Heart left ventricle (tissue), 16 donors: Measurements from ENCODE around the gene MYOF. TPM values are rescaled to one million over a fixed set of nuclear protein-coding genes. Genes with fewer than 3 reads are reported as not detected.
A peak's percentile ranks its signal among the peaks of the same experiment; 100 is the strongest.

Experiments used
- ATAC-seq, 4 donors: fragments of 200-7000 bp; cut with Tn5 transposase; one replicate each; pipeline ENCODE4 v1.9.1; 2020 to 2022; ENCODE audit warnings: moderate library complexity in 4 of 4, mild to moderate bottlenecking in 3 of 4, moderate number of reproducible peaks in 1 of 4
- DNase-seq, 5 donors: peaks; one replicate each; pipeline ENCODE4 v3.0.0-alpha.2; 2020
- H3K27ac ChIP-seq, 12 donors: fragments of 200-600 bp; sonication (generic) in 4 of 12; one replicate each; pipeline versions ENCODE4 v1.5.0 to v1.8.0; 2016 to 2022; ENCODE audit warnings: mild to moderate bottlenecking in 2 of 12
- H3K27me3 ChIP-seq, 9 donors: fragments of 200-600 bp; sonication (generic) in 2 of 9; one replicate each; pipeline versions ENCODE4 v1.5.1 to v1.8.0; 2016 to 2022; ENCODE audit warnings: mild to moderate bottlenecking in 3 of 9
- H3K36me3 ChIP-seq, 9 donors: fragments of 200-600 bp; sonication (generic) in 2 of 9; one replicate each; pipeline versions ENCODE4 v1.5.0 to v1.8.0; 2018 to 2022; ENCODE audit warnings: mild to moderate bottlenecking in 2 of 9
- H3K4me1 ChIP-seq, 12 donors: fragments of 200-600 bp; sonication (generic) in 4 of 12; one replicate each; pipeline versions ENCODE4 v1.5.0 to v1.8.0; 2016 to 2022; ENCODE audit warnings: mild to moderate bottlenecking in 3 of 12
- H3K4me3 ChIP-seq, 12 donors: fragments of 200-600 bp; sonication (generic) in 4 of 12; one replicate each; pipeline versions ENCODE4 v1.5.0 to v1.8.0; 2017 to 2022; ENCODE audit warnings: mild to moderate bottlenecking in 9 of 12, moderate library complexity in 4 of 12
- H3K9me3 ChIP-seq, 12 donors: fragments of 200-600 bp; sonication (generic) in 4 of 12; one replicate each; pipeline versions ENCODE4 v1.5.0 to v1.8.0; 2016 to 2022; ENCODE audit warnings: mild to moderate bottlenecking in 1 of 12
- CTCF ChIP-seq, 12 donors: fragments of 200-600 bp; sonication (generic) in 4 of 12; IDR thresholded peaks; one replicate each; pipeline versions ENCODE4 v1.5.0 to v1.8.0; 2018 to 2022; ENCODE audit warnings: antibody characterized with exemption in 12 of 12, mild to moderate bottlenecking in 5 of 12
- POLR2A ChIP-seq, 2 donors: fragments of 450-650 bp; IDR thresholded peaks; one replicate each; pipeline ENCODE4 v1.6.1; 2017; ENCODE audit warnings: antibody characterized with exemption in 2 of 2, mild to moderate bottlenecking in 2 of 2, moderate library complexity in 2 of 2
- WGBS, 4 donors: extraction: QIAGEN DNeasy Blood & Tissue Kit in 2 of 4; methylation state at CpG; one replicate each; pipeline versions ENCODE4 v1.1.5 to v1.1.7; 2013 to 2018; 5-methylcytosine and 5-hydroxymethylcytosine counted together
- intact Hi-C, 10 donors: fragments of 100-400 bp; cut with DNase I; formaldehyde crosslinking; loops; one replicate each; pipeline versions ENCODE4 v1.11.1 to v1.14.2; 2022
- polyA plus RNA-seq, 2 donors: library from polyadenylated mRNA; stranded (reverse); fragments of 200-250 nt; gene quantifications; one replicate each; pipeline ENCODE4 v1.2.3, GENCODE V29; 2013
- total RNA-seq, 9 donors: library from RNA; depleted of rRNA in 2 of 9; stranded (reverse); fragments of >200 nt in 2 of 9; fragmentation: NEBNext Ultra II Directional in 3 of 9; extraction: Animal tissue kit (Norgen Biotek cat#: 25700) in 3 of 9; gene quantifications; one replicate each; pipeline versions ENCODE4 v1.1.0 to v1.2.4, GENCODE V29; 2016 to 2023
- donor health status: ischemic (EF 13 %, LVEDD 7.1; RV severe dilation, severe dysfunction).
- donor health status: healthy with polysubstance abuse.
- donor health status: DM: no; HTN: yes; CAD: no.
- donor health status: DM: no; HTN: no; CAD: no.
- donor health status: ischemic (EF 25% LVEDD 6.9; RV normal size, moderate dysfunction).
- donor health status: ischemic (EF 25% LVEDD 5.7; RV mildly dilated, moderate dysfunction).
- donor health status: healthy.
- donor health status: DM: yes; HTN: yes; CAD: no.
- donor health status: ischemic (EF 35%, LVEDD 5.7; RV mildly dilated, moderate dysfunction).
- donor health status: nonischemic (EF 11% LVEDD 7.7; RV severe dilation, severe dysfunction).
- donor health status: DM: yes; HTN: yes; CAD: no.
- donor health status: PGD.
- donor health status: ischemic (EF 29% LVEDD 5.4; RV normal size, mild dysfunction).
- donor health status: nonischemic (EF 23%, LVEDD 6.1; RV moderate dilation, normal function).

Gene MYOF
- total and polyA plus RNA-seq, 11 donors: 13.2 to 64.5 (median 21.6) TPM

GRCh38 chr10:93417266-93417665, 64.9 kb downstream of the MYOF start:
- 45 to 66% (median 56%) methylated on average over 3 of the region's 3 CpGs for WGBS, 4 donors
- peaks cover 0 to 78% (median 47%) of the 10 kb centered on the region in 12 donors for H3K4me1 ChIP-seq
- peak; percentile 57 to 83 (median 76) for DNase-seq
- no peak overlapping the region for H3K4me3 ChIP-seq
- H3K36me3 ChIP-seq: peaks cover 0 to 3% (median 0%) of the 10 kb centered on the region in 9 donors
- H3K9me3 ChIP-seq: no peaks in the 10 kb centered on the region
- intact Hi-C loops: loop anchor here in 1 of 10 donors (5.0 kb wide), 1 partner anchor 40 kb away; no protein-coding TSS in a partner anchor
- TF ChIP-seq POLR2A (IDR thresholded peaks at IDR 0.05) (no peak), CTCF (IDR thresholded peaks at IDR 0.05) (no peak)
- H3K27me3 ChIP-seq: no peaks in the 10 kb centered on the region
- peak overlapping the region in 11 of 12 donors; percentile 6 to 83 (median 60) for H3K27ac ChIP-seq
- peak; percentile 82 to 89 (median 87) for ATAC-seq

GRCh38 chr10:93416824-93417223, 65.3 kb downstream of the MYOF start:
- H3K4me3 ChIP-seq: no peak overlapping the region
- intact Hi-C loops: loop anchor here in 1 of 10 donors (5.0 kb wide), 1 partner anchor 40 kb away; no protein-coding TSS in a partner anchor
- WGBS, 4 donors: 78 to 96% (median 84%) methylated on average over 4 of the region's 4 CpGs
- no peak for ATAC-seq
- no peaks in the 10 kb centered on the region for H3K27me3 ChIP-seq
- TF ChIP-seq POLR2A (IDR thresholded peaks at IDR 0.05): no peak
- TF ChIP-seq CTCF (IDR thresholded peaks at IDR 0.05): no peak
- H3K27ac ChIP-seq: peak overlapping the region in 6 of 12 donors; percentile 17 to 83 (median 52)
- H3K9me3 ChIP-seq: no peaks in the 10 kb centered on the region
- DNase-seq: no peak
- peaks cover 0 to 3% (median 0%) of the 10 kb centered on the region in 9 donors for H3K36me3 ChIP-seq
- H3K4me1 ChIP-seq: peaks cover 0 to 78% (median 46%) of the 10 kb centered on the region in 12 donors

GRCh38 chr10:93415693-93416092, 66.4 kb downstream of the MYOF start:
- peaks cover 0 to 3% (median 0%) of the 10 kb centered on the region in 9 donors for H3K36me3 ChIP-seq
- WGBS, 4 donors: 71 to 76% (median 73%) methylated on average over 6 of the region's 6 CpGs
- H3K4me1 ChIP-seq: peaks cover 0 to 69% (median 34%) of the 10 kb centered on the region in 12 donors
- ATAC-seq (no peak), DNase-seq (no peak)
- intact Hi-C loops: loop anchor here in 1 of 10 donors (5.0 kb wide), 1 partner anchor 38 kb away; no protein-coding TSS in a partner anchor
- H3K27ac ChIP-seq: no peak overlapping the region
- no peak for TF ChIP-seq POLR2A (IDR thresholded peaks at IDR 0.05)
- TF ChIP-seq CTCF (IDR thresholded peaks at IDR 0.05): peak in 4 of 12 donors; percentile 8 to 19 (median 14)
- H3K27me3 ChIP-seq: no peaks in the 10 kb centered on the region
- no peak overlapping the region for H3K4me3 ChIP-seq
- no peaks in the 10 kb centered on the region for H3K9me3 ChIP-seq

GRCh38 chr10:93413252-93413689, 68.9 kb downstream of the MYOF start:
- Histone ChIP-seq H3K36me3 (peaks cover 0 to 19% (median 7%) of the 10 kb centered on the region in 9 donors), H3K27ac (peak overlapping the region in 11 of 12 donors; percentile 2 to 86 (median 26)), H3K9me3 (no peaks in the 10 kb centered on the region), H3K4me3 (no peak overlapping the region), H3K4me1 (peaks cover 0 to 45% (median 17%) of the 10 kb centered on the region in 12 donors), H3K27me3 (no peaks in the 10 kb centered on the region)
- DNase-seq: no peak
- intact Hi-C loops: no loop called here
- TF ChIP-seq POLR2A (IDR thresholded peaks at IDR 0.05) (no peak), CTCF (IDR thresholded peaks at IDR 0.05) (no peak)
- 26 to 55% (median 49%) methylated on average over 3 of the region's 3 CpGs for WGBS, 4 donors
- ATAC-seq: peak in 1 of 4 donors; percentile 13
